Anterior cingulate cortex (tissue), 58 donors: ENCODE results near the gene KLRC3.
A peak's percentile ranks its signal among the peaks of the same experiment; 100 is the strongest.
"Not testable (repeated sequence)": the region's sequence is repeated elsewhere in the genome, so short reads cannot be mapped to it uniquely, and the experiment has no call there.

Experiments
- DNase-seq, 58 donors: peaks; one replicate each; lab custom pipeline; 2025; lab: John Stamatoyannopoulos, UW

Gene KLRC3

DNA sequence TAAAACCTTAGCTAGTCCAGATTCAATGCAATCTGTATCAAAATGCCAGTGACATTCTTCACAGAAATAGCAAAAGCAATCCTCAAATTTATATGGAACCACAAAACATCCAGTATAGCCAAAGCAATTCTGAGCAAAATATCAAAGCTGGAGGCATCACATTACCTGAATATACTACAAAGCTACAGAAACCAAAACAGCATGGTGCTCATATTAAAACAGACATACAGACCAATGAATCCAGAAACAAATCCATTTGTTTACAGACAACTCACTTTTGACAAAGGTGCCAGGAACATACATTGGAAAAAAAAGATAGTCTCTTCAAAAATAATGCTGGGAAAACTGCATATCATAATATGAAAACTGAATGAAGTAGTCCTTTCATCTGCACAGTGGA, 15.6 kb downstream of the KLRC3 start:
- DNase-seq = no peak

DNA sequence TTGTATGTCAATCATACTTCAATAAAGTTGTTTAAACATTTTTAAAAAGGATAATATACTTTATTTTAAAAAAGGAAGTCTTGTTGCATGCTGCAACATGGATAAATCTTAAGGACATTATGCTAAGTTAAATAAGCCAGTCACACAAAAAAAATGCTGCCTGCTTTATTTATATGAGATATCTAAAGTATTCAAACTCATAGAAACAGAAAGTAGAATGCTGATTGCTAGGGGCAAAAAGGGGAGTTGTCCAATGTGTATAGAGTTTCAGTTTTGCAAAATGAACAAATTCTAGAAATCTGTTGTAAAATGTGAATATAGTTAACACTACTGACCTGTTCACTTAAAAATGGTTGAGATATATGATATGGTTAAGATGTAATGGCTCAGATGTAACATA, 19.6 kb downstream of the KLRC3 start:
- DNase-seq = no peak

DNA sequence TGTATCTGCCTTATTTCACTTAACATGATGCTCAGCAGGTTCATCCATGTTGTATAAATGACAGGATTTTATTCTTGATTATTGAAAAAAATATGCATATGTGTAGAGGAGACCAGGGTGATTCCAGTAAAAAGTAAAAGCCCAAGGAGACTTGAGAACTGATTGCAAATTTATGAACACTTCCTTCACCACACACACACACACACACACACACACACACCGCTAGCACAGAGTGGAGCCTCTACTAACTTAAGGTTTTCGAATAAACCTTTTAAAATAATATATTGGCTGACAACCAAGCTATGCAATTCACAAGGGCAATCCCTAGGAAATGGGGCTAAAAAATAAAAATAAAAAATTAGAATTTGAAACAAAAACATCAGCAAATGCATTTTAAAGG, 22.2 kb downstream of the KLRC3 start:
- no peak for DNase-seq

DNA sequence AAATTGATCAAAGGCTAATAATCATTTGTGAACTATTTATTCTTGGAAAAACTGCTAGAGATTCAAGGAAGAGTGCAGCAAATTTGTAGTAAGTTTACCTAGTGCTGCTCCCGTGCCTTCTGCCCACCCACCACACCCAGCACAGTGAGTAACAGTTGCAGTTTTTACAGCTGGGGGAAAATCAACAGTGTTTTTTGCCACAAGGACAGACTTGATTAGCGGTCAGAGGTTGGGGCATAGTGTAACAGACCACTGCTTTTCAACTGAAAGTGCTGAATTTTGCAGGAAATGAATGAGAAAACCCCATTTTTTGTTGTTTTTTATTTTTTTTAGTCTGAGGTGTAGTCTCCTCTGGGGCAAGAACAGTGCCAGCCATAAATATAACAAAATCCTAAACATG, 23.1 kb downstream of the KLRC3 start:
- no peak for DNase-seq

DNA sequence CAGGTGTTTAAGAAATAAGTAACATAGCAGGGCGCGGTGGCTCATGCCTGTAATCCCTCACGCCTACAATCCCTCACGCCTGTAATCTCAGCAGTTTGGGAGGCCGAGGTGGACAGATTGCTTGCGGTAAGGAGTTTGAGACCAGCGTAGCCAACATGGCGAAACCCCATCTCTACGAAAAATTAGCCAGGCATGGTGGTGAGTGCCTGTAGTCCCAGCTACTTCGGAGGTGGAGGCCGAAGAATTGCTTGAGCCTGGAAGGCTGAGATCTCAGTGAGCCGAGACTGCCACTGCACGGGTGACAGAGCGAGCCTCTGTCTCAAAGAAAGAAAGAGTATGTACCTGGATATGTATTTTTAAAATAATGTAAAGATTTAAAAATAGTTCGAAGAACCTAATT, 24.2 kb downstream of the KLRC3 start:
- not testable (repeated sequence) for DNase-seq

DNA sequence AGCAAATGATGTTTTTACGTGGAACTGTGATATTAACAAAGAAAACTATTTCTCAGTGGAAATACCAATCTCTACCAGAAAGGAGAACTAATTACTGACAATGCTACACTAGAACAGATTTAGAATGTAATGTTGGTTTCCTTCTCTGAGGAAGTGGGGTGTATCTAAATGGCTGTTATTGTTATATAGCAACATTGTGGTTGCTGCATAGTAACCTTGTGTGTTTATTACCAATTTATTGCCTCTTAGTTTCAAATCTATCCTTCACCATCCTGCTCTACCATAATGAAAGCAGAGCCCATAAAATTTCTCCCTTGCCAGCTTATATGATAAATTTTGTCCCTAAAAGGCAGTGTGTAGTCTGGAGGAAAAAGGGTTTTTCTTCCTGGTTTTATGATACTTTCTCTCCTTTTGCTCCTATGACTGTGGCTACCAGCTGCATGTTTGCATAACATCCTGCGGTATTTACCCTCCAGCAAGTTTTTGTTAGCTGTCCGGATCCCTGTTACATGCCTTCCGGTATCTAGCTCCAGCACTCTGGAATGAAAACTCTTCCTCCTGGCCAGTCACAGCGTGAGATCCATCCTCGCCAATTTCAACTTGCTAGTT, 24.9 kb downstream of the KLRC3 start:
- DNase-seq = no peak

DNA sequence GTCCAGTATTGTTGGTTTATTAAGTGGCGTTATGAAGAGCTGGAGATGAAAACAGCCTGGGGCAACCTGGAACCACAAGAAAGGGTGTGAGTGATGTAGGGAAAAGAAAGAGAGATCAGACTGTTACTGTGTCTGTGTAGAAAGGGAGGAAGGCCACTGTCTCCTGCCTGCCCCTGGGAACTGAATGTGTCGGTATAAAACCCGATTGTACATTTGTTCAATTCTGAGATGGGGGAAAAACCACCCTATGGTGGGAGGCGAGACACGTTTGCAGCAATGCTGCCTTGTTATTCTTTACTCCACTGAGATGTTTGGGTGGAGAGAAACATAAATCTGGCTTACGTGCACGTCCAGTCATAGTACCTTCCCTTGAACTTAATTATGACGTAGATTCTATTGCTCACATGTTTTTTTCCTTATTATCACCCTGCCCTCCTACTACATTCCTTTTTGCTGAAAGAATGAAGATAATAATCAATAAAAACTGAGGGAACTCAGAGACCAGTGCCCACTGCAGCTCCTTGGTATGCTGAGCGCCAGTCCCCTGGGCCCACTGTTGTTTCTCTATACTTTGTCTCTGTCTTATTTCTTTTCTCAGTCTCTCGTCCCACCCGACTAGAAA, 25.8 kb downstream of the KLRC3 start:
- not testable (repeated sequence) for DNase-seq

DNA sequence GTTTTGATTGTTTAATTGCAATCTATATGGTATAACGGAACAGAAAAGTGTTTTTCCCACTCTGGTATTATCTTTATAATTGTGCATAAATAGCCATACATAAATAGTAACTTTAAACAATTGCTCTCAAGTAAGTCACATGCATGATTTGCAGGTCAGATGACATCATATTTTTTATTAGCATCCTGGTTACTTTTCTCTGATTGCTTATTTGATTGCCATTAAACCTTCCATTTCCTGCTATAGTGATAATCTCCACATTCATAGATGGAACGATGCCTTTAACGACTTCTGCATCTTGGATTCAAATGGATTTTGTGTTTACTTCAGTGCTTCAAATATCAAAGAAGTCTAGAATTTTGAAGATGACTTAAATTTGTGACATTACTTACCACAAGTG, 27.1 kb downstream of the KLRC3 start:
- DNase-seq = no peak

DNA sequence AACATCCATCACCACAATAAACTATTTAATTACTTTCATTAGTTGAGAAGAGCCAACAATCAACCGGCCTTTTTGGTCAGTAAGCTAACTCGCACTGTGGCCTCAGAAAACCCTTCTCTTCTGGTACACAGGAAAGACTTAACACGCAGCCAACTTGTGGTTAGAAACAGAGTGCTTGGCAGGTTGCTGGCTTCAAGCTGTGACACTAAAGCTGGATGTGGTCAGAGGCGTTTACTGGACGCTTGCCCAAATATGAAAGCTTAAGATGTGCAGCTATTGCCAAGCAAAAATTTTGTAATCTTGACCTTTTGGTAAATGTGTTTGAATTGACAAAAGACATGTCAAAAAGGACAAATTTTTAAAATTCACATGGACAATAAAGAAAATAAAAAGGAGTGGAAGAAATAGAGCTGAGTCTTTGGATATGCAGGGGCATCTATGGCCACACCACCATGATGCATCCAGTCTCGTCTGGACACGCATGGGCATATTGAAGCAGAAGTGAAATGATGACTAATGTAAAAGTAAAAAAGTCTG, 27.9 kb downstream of the KLRC3 start:
- DNase-seq = peak in 5 of 58 donors; percentile 6 to 38 (median 7)

DNA sequence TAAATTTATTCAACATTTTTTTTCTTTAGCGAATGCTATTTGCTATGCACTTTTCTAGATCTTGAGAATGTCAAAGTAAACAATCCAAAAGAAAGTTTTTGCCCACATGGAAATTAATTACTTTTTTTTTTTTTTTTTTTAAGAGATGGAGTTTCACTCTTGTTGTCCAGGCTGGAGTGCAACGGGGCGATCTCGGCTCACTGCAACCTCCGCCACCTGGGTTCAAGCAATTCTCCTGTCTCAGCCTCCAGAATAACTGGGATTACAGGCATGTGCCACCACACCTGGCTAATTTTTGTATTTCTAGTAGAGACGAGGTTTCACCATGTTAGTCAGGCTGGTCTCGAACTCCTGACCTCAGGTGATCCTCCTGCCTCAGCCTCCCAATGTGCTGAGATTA, 29.4 kb downstream of the KLRC3 start:
- not testable (repeated sequence) for DNase-seq

DNA sequence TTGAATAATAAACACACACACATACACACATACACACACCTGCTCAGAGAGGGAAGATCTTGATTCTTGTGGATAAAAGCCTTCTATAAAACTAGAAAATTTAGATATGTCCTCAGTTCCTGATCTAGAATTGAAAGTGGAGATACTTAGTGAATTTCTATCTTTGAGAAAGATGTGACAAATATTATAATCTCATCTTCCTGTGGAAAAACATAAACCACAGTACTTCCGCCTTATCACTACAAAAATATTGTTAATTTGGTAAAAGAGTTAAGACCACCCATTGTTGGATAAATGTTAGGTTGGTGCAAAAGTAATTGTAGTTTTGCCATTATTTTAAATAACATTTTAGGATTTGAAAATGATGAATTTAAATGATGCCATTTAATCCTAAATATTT, 30.5 kb downstream of the KLRC3 start, which contains the start of gene KLRK1:
Gene KLRK1, minus strand, starts transcription at position 138 of the 400 bp plus-strand sequence. CDS start 1,231 bp downstream, outside the sequence.
- no peak for DNase-seq

DNA sequence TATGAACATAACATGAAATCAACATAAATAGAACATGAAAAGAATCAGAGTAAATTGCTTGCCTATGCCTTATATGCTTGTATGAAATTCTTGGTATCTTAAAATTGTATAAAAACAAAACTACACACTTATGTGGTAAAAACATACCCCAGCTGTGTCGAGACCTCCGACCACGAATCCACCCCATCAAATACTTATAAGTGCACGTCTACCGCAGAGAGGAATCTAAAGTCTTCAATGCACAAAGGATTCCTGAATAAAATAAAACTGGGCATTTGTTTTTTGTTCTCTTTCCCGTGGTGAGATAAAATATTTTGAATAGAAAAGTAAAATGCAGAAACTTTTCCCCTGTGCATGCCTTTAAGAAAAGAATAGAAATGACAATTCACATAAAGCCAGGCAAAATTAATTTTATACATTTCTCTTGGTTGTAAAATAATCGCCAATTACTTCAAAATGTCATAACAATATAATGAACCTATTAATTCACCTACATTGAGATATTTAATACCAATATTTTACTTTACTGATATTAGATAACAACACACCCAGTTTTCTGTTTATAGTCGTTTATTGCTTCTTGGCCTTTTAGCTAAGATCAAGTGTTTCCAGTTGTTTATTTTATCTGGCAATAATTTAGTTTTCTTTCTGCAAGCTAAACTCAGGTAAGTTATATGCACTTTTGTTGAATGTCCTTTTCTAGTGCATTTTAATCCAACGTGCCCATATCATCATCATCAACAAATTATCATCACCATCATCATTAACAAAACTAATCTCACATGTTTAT, 31.6 kb downstream of the KLRC3 start:
- DNase-seq = no peak

DNA sequence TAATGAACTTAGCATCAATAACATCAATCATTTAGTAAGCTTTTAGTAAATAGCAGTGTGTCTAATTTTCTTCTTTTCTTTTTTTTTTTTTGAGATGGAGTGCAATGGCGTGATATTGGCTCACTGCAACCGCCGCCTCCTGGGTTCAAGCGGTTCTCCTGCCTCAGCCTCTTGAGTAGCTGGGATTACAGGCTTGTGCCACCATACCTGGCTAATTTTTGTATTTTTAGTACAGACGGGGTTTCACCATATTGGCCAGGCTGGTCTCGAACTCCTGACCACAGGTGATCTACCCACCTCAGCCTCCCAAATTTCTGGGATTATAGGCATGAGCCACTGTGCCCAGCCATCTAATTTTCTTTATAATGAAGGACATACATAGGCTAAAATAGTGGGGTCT, 32.9 kb downstream of the KLRC3 start:
- DNase-seq = not testable (repeated sequence)

DNA sequence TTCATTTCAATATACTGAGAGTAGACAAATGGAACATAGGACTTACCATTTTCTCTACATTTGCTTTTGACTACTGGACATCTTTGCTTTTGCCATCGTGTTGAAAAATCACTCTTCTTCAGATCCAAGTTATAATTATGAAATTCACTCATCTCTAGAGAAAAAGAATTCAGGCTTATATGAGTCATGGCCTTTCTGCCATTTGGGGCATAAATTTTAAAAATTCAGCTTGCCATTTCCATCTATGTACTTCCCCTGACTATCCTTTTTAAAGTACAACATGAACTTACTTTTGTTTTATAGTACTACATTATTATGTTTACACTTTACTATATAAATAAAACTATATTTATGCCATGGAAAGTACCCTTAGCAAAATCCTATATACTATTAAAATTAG, 33.5 kb downstream of the KLRC3 start:
- no peak for DNase-seq

DNA sequence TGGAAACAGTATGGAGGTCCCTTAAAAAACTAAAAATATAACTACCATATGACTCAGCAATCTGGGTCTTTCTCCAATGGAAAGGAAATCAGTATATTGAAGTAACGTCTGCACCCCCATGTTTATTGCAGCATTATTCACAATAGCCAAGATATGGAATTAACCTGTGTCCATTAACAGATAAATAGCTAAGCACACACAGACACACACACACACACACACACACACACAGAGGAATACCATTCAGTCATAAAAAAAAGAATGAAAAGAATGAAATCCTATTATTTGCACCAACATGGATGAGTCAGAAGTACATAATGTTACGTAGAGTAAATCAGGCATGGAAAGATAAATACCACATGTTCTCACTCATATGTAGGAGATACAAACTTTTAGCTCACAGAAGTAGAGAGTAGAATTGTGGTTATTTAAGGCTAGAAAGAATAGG, 35.2 kb downstream of the KLRC3 start:
- no peak for DNase-seq

DNA sequence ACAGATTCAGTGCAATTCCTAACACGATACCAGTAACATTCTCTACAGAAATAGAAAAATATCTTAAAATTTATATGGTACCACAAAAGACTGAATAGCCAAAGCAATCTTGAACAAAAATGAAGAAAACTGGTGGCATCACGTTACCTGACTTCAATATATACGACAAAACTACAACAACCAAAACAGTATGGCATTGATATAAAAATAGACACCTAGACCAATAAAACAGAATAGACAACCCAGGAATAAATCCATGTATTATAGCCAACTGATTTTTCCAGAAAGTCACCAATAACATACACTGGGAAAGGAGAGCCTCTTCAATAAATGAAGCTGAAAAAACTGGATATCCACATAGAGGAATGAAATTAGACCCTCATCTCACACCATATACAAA, 36.2 kb downstream of the KLRC3 start:
- no peak for DNase-seq

DNA sequence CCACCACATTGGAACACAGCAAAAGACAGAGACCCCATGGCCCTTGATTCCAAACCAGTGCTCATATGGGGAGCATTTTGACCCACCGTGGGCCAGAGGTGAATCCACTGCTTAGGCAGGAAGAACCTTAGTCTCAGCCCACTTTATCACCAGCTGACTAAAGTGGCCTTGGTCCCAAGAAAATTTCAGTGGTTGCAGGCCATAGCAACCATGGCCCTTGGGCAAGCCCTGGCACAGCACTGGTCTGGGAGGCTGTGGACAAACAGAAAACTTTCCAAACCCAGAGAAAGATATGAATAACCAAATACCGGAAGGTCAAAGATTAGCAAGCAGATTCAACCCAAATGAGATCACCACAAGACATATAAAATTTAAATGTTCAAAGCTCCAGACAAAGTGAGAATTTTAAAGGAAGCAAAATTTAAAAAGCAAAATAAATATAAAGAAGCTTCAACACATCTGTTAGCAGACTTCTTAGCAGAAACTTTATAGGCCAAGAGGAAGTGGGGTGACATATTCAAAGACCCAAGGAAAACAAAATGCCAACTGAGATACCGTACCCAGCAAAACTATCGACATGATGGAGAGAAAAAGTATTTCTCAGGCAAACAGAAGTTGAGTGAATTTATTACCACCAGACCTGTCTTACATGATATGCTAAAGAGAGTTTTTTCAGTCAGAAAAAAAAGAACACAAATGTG, 38.3 kb downstream of the KLRC3 start:
- DNase-seq = no peak

DNA sequence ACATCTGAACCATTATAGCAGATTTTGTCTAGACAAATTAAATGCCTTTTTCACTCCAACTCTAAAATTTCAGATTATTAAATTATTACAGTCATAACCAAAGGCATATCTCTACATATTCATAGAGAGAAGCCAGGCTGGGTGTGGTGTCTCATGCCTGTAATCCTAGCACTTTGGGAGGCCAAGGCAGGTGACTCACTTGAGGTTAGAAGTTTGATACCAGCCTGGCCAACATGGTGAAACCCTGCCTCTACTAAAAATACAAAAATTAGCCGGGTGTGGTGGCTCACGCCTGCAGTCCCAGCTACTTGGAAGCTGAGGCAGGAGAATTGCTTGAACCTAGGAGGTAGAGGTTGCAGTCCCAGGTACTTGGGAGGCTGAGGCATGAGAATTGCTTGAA, 41.7 kb downstream of the KLRC3 start:
- DNase-seq = not testable (repeated sequence)

DNA sequence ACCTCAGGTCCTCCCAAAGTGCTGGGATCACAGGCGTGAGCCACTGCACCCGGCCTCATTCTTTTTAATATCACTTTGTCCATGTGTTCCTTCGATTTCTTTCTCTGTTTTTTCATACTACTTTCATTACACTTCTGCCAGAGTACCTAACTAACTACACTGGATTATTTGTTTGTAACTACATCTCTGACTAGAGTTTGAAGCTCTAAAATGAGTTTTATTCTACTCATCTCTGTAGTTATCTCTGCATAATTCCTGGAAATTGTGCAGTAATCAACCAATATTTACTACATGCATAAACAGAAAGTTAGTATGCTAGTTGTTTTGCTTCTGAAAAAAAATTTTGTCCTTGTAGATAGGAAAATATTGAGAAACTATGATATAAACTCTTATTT, 45.8 kb downstream of the KLRC3 start:
- DNase-seq = no peak

DNA sequence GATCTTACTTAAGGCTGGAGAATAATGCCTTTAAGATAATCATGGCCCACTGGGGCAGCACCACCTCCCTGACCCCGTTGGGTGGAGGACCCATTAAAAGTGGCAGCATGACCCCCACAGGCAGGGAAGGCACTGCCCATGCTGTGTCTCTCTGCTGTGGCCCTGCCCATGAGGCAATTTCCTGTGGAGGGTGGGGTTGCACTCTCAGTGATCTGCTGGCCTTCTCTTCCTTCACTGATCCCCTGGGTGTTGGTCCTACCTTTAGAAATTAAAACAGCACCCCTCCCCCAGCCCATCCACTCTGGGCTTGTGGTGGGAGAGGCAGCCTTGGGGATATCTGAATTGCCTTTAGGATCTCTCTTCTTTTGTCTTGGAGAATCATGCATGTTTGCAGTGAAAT, 47.8 kb downstream of the KLRC3 start:
- peak in 2 of 58 donors; percentile 5 to 35 for DNase-seq
